GM23248 (cell line): ENCODE data around the gene EEF2KMT. TPM values are rescaled to one million over a fixed set of nuclear protein-coding genes. Genes with fewer than 3 reads are reported as not detected.

ENCODE experiments used
- DNase-seq: peaks from one replicate; pipeline ENCODE4 v3.0.0-alpha.2; 2015
- H2AFZ ChIP-seq: fragments of 200-600 bp; sonication (generic); 2 replicates; pipeline ENCODE4 v1.6.1; 2016; ENCODE audit warnings: antibody characterized with exemption
- H3F3A ChIP-seq: fragments of 200-600 bp; sonication (generic); 2 replicates; pipeline ENCODE4 v1.6.1; 2016; ENCODE audit warnings: mild to moderate bottlenecking, antibody characterized with exemption, mixed run types; ENCODE audit not compliant: insufficient read depth
- H3K27ac ChIP-seq: fragments of 200-600 bp; sonication (generic); 2 replicates; pipeline ENCODE4 v1.5.1; 2016; ENCODE audit warnings: mild to moderate bottlenecking
- H3K27me3 ChIP-seq: fragments of 200-600 bp; sonication (generic); replicated peaks from 2 replicates; pipeline ENCODE4 v1.6.1; 2016; ENCODE audit warnings: mild to moderate bottlenecking; ENCODE audit not compliant: insufficient read depth
- H3K36me3 ChIP-seq: fragments of 200-600 bp; sonication (generic); 2 replicates; pipeline ENCODE4 v1.6.1; 2016; ENCODE audit warnings: low read depth, mild to moderate bottlenecking
- H3K4me1 ChIP-seq: fragments of 200-600 bp; sonication (generic); 2 replicates; pipeline ENCODE4 v1.6.1; 2016; ENCODE audit warnings: mild to moderate bottlenecking; ENCODE audit not compliant: insufficient read depth
- H3K4me2 ChIP-seq: fragments of 200-600 bp; sonication (generic); one replicate; pipeline ENCODE4 v1.6.1; 2016; ENCODE audit warnings: mild to moderate bottlenecking; ENCODE audit not compliant: unreplicated experiment
- H3K4me3 ChIP-seq: fragments of 200-600 bp; sonication (generic); 2 replicates; pipeline ENCODE4 v1.5.1; 2016; ENCODE audit warnings: mild to moderate bottlenecking
- H3K79me2 ChIP-seq: fragments of 200-600 bp; sonication (generic); 2 replicates; pipeline ENCODE4 v1.6.1; 2016; ENCODE audit warnings: mild to moderate bottlenecking; ENCODE audit not compliant: insufficient read depth
- H3K9ac ChIP-seq: fragments of 200-600 bp; sonication (generic); 2 replicates; pipeline ENCODE4 v1.6.1; 2016; ENCODE audit warnings: mild to moderate bottlenecking
- H3K9me2 ChIP-seq: fragments of 200-600 bp; sonication (generic); 2 replicates; pipeline ENCODE4 v1.6.1; 2016; ENCODE audit warnings: mixed run types, mild to moderate bottlenecking, moderate library complexity; ENCODE audit not compliant: insufficient read depth
- H3K9me3 ChIP-seq: fragments of 200-600 bp; sonication (generic); one replicate; pipeline ENCODE4 v1.6.1; 2017; ENCODE audit warnings: low read depth
- H4K20me1 ChIP-seq: fragments of 200-600 bp; sonication (generic); 2 replicates; pipeline ENCODE4 v1.6.0; 2016; ENCODE audit not compliant: insufficient read depth
- EZH2 ChIP-seq: fragments of 200-600 bp; sonication (generic); IDR thresholded peaks from 2 replicates; pipeline ENCODE4 v1.6.1; 2018; ENCODE audit warnings: antibody characterized with exemption, mild to moderate bottlenecking; ENCODE audit not compliant: insufficient read depth, poor library complexity, severe bottlenecking
- EZH2phosphoT487 ChIP-seq: fragments of 200-600 bp; sonication (generic); IDR thresholded peaks from 2 replicates; pipeline ENCODE4 v1.6.1; 2018; ENCODE audit warnings: antibody characterized with exemption, moderate library complexity, mild to moderate bottlenecking, low read depth; ENCODE audit not compliant: insufficient read depth
- WGBS, 2 experiments: methylation state at CpG; one replicate each; pipeline ENCODE4 v1.1.6; 2015 to 2017; ENCODE audit warnings: low lambda C conversion rate in 2 of 2, low coverage in 1 of 2; ENCODE audit errors: missing lambda C conversion rate in 2 of 2; 5-methylcytosine and 5-hydroxymethylcytosine counted together
- in situ Hi-C: fragments of 300-500 bp; cut with MboI; formaldehyde crosslinking; loops from 2 replicates; pipeline ENCODE4 v1.15.0; 2020
- polyA plus RNA-seq: library from polyadenylated mRNA; unstranded; fragments of >200 nt; fragmentation: Nextera tagmentation; extraction: Ambion mirVana; gene quantifications from 2 replicates; pipeline ENCODE4 v1.2.1, GENCODE V29; 2016
- total RNA-seq: library from RNA; depleted of rRNA; stranded (reverse); fragments of >200 nt; shearing (Covaris generic); gene quantifications from 2 replicates; pipeline ENCODE4 v1.2.3, GENCODE V29; 2014

EEF2KMT gene
- total and polyA plus RNA-seq, 2 experiments from 2014 or later, result 11.2 to 16.2 TPM

DNA sequence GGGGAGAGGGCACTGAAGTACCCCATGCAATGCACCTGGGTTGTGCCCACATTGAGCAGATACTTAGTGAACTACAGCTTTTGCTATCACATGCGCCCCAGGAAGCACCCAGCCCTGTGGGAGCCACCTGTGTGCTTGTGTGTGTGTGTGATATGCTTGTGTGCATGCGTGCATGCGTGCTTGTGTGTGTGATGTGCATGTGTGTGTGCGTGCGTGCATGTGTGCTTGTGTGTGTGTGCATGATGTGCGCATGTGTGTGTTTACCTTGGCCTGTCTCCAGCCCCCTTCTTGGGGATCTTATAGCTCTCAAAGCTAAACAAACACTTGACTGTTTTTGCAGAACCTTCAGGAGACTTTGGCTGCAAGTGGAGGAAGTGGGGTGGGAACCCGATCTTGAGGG lies 32.7 kb downstream of the EEF2KMT start:
- no peak for TF ChIP-seq EZH2phosphoT487
- no peak for TF ChIP-seq EZH2
- Histone ChIP-seq H3K9ac (no peak overlapping the region), H3K79me2 (no peaks in the 10 kb centered on the region), H3K27ac (no peak overlapping the region), H3K9me3 (no peaks in the 10 kb centered on the region), H3K4me2 (no peak overlapping the region), H3K9me2 (no peaks in the 10 kb centered on the region), H3K36me3 (no peaks in the 10 kb centered on the region), H2AFZ (no peak overlapping the region), H3K4me1 (no peaks in the 10 kb centered on the region), H3K27me3 (peaks cover 8% of the 10 kb centered on the region; the same call in 1 of the 2 replicates), H3F3A (no peaks in the 10 kb centered on the region), H3K4me3 (no peak overlapping the region), H4K20me1 (no peaks in the 10 kb centered on the region)
- 75 to 80% methylated on average over 7 of the region's 7 CpGs for WGBS, 2 experiments
- DNase-seq, result no peak
- in situ Hi-C loops, result no loop called here

DNA sequence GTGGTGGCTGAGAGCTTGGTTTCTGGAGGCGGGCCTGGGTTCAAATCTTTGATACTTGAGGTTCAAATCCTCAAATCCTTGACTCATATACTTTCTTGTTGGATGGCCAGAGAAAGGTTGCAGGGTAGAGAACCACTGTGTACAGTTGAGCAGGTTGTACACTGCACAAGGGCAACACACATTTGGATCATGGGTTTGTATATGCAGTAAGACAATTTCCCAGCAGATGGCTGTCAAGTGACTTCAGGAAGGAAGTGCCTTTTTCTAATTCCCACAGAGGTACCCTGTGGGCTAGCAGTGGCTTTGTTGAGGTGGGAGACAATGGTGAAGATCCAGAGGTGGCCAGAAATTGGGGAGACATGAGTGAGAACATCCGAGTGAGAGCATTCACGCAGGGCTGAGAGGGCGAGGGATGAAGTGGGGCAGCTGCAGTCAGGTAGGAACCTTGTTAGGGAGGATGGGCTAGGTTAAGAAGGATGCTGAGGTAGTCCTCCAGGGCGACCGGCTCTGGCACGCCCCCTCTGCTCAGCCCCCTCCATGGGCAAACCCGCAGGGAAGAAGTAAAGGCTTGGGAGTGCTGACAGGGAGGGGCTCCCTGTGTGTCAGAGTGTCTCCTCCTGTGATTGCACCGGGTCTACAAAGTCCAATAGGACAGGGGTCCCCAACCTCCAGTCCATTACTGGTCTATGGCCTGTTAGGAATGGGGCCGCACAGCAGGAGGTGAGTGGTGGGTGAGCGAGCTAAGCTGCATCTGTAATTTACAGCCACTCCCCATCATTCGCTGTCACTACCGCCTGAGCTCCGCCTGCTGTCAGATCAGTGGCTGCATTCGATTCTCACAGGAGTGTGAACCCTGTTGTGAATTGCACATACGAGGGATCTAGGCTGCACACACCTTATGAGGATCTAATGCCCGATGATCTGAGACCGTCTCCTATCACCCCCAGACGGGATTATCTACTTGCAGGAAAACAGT lies 34.5 kb downstream of the EEF2KMT start:
- Histone ChIP-seq H3K4me2 (no peak overlapping the region), H3K9me3 (no peaks in the 10 kb centered on the region), H3K27me3 (peaks cover 8% of the 10 kb centered on the region; the same call in 1 of the 2 replicates), H3K4me3 (no peak overlapping the region), H3K27ac (no peak overlapping the region), H3K9me2 (no peaks in the 10 kb centered on the region), H3F3A (no peaks in the 10 kb centered on the region), H3K4me1 (no peaks in the 10 kb centered on the region), H2AFZ (no peak overlapping the region), H4K20me1 (no peaks in the 10 kb centered on the region), H3K79me2 (no peaks in the 10 kb centered on the region), H3K9ac (no peak overlapping the region), H3K36me3 (no peaks in the 10 kb centered on the region)
- TF ChIP-seq EZH2phosphoT487, result no peak
- TF ChIP-seq EZH2, result no peak
- in situ Hi-C loops, result no loop called here
- 55 to 57% methylated on average over 19 of the region's 19 CpGs for WGBS, 2 experiments
- no peak for DNase-seq

DNA sequence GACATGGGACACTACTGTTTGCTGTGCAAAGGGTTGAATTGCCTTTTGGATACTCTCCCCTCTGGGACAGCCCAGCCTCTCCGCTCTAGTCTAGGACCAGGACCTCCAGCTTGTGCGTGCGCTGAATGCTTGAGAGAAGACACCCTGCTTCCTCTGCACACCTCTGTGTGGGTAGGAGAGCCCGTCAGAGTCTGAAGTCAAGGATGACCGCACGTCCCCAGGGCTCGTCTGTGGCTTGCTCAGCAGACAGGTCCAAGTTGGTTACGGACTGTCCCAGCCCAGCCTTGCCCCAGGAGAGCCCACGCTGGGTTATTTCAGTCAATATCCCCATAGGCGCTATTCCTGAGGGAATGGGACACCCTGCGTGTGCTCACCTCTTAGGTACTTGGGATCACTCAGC lies 35.5 kb downstream of the EEF2KMT start:
- H2AFZ ChIP-seq, result no peak overlapping the region

DNA sequence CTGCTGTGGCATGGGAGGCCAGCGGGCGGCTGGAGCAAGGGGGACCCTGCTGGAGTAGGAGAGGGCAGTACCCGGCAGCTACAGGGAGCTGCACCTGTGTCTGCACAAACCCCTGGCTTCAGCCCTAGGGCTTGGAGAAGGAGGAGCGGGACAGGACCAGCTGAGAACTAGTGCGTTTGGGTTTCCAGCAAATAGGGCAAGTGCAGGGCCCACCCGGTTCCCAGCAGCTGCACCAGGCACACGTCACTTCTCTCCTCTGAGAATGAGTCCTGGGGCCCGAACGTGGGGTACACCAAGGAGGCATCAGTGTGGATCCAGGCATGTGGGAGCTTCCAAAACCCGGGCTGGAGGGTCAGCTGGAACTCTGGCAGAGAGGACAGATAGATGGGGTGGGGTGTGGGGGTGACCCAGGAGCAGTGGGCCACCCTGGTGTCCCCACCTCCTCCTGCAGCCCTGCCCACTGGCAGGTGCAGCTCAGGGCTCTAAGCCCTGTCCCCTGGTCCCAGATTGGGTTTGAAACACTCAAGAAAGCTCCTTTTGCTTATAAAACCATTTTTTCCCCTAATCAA lies 37.4 kb downstream of the EEF2KMT start:
- Histone ChIP-seq H3K4me2 (no peak overlapping the region), H2AFZ (no peak overlapping the region), H3K9me3 (no peaks in the 10 kb centered on the region), H3K27ac (no peak overlapping the region), H3K4me1 (no peaks in the 10 kb centered on the region), H3K4me3 (no peak overlapping the region), H3K9me2 (no peaks in the 10 kb centered on the region), H3K79me2 (no peaks in the 10 kb centered on the region), H3K9ac (no peak overlapping the region), H3F3A (no peaks in the 10 kb centered on the region), H4K20me1 (no peaks in the 10 kb centered on the region), H3K27me3 (no peaks in the 10 kb centered on the region), H3K36me3 (no peaks in the 10 kb centered on the region)
- no peak for DNase-seq
- in situ Hi-C loops, result no loop called here
- TF ChIP-seq EZH2, result no peak
- no peak for TF ChIP-seq EZH2phosphoT487
- 54 to 58% methylated on average over 9 to 10 of the region's 10 CpGs for WGBS, 2 experiments

More for the DNA sequence above, 35.5 kb downstream of the EEF2KMT start:
- Histone ChIP-seq H3K27ac (no peak overlapping the region), H3K4me1 (no peaks in the 10 kb centered on the region), H3K4me2 (no peak overlapping the region), H3K36me3 (no peaks in the 10 kb centered on the region), H3F3A (no peaks in the 10 kb centered on the region), H3K4me3 (no peak overlapping the region), H4K20me1 (no peaks in the 10 kb centered on the region), H3K9ac (no peak overlapping the region), H3K9me3 (no peaks in the 10 kb centered on the region), H3K27me3 (peaks cover 8% of the 10 kb centered on the region; the same call in 1 of the 2 replicates), H3K79me2 (no peaks in the 10 kb centered on the region), H3K9me2 (no peaks in the 10 kb centered on the region)
- TF ChIP-seq EZH2, result no peak
- no peak for DNase-seq
- 75 to 78% methylated on average over 10 to 11 of the region's 11 CpGs for WGBS, 2 experiments
- in situ Hi-C loops, result no loop called here
